Measurements from ENCODE around the gene INSC.

- TF ChIP-seq EZH2 (IDR thresholded peaks at IDR 0.05; ENCODE audit: low read depth) (no peak), CTCF (conservative IDR thresholded peaks at IDR 0.05) (no peak)
Observed at GRCh38 chr11:15197696-15198095, 83.0 kb downstream of the INSC start.
